Loucy (cell line): ENCODE measurements around the gene MEGF6.

ENCODE experiments used
- H2AFZ ChIP-seq: fragments of 200-600 bp; sonication (generic); 2 replicates; pipeline ENCODE4 v1.6.0; 2016; ENCODE audit warnings: antibody characterized with exemption, mild to moderate bottlenecking, low read length, moderate library complexity
- H3F3A ChIP-seq: fragments of 200-600 bp; 2 replicates; pipeline ENCODE4 v1.6.0; 2016; ENCODE audit warnings: antibody characterized with exemption, low read depth, mild to moderate bottlenecking
- H3K27me3 ChIP-seq: fragments of 200-600 bp; sonication (generic); 2 replicates; pipeline ENCODE4 v1.6.1; 2014; ENCODE audit warnings: low read length, mild to moderate bottlenecking; ENCODE audit not compliant: insufficient read depth, poor library complexity, severe bottlenecking
- H3K36me3 ChIP-seq: fragments of 200-600 bp; sonication (generic); 2 replicates; pipeline ENCODE4 v1.6.1; 2016; ENCODE audit warnings: low read length; ENCODE audit not compliant: insufficient read depth
- H3K4me1 ChIP-seq: fragments of 200-600 bp; sonication (generic); 2 replicates; pipeline ENCODE4 v1.5.1; 2014; ENCODE audit warnings: low read length, mild to moderate bottlenecking; ENCODE audit not compliant: insufficient read depth, poor library complexity, severe bottlenecking
- H3K4me2 ChIP-seq: fragments of 200-600 bp; sonication (generic); 2 replicates; pipeline ENCODE4 v1.6.0; 2014; ENCODE audit warnings: antibody characterized with exemption, low read length, low read depth, mild to moderate bottlenecking; ENCODE audit not compliant: poor library complexity, severe bottlenecking
- H3K4me3 ChIP-seq: fragments of 200-600 bp; sonication (generic); 2 replicates; pipeline ENCODE4 v1.5.1; 2014; ENCODE audit warnings: low read length, mild to moderate bottlenecking, mixed read lengths; ENCODE audit not compliant: poor library complexity, severe bottlenecking
- H3K79me2 ChIP-seq: fragments of 200-600 bp; sonication (generic); 2 replicates; pipeline ENCODE4 v1.6.1; 2014; ENCODE audit warnings: low read length; ENCODE audit not compliant: insufficient read depth
- H3K9ac ChIP-seq: fragments of 200-600 bp; sonication (generic); 2 replicates; pipeline ENCODE4 v1.6.0; 2014; ENCODE audit warnings: mild to moderate bottlenecking, low read depth, low read length, moderate library complexity; ENCODE audit not compliant: poor library complexity, severe bottlenecking
- H3K9me2 ChIP-seq: fragments of 200-600 bp; sonication (generic); replicated peaks from 2 replicates; pipeline ENCODE4 v1.6.1; 2016; ENCODE audit warnings: low read depth, low read length, mixed read lengths
- H3K9me3 ChIP-seq: fragments of 200-600 bp; sonication (generic); 2 replicates; pipeline ENCODE4 v1.6.1; 2014; ENCODE audit warnings: mild to moderate bottlenecking, antibody characterized with exemption, low read length, low read depth; ENCODE audit not compliant: insufficient read depth
- H4K20me1 ChIP-seq: fragments of 200-600 bp; sonication (generic); 2 replicates; pipeline ENCODE4 v1.6.0; 2014; ENCODE audit warnings: antibody characterized with exemption, low read length, mild to moderate bottlenecking; ENCODE audit not compliant: insufficient read depth, poor library complexity, severe bottlenecking
- EZH2phosphoT487 ChIP-seq: fragments of 200-600 bp; IDR thresholded peaks from 2 replicates; pipeline ENCODE4 v1.6.1; 2018; ENCODE audit warnings: antibody characterized with exemption, mild to moderate bottlenecking, moderate library complexity, borderline replicate concordance
- TF ChIP-seq, protein P1 (sequence below): fragments of 200-600 bp; sonication (generic); conservative IDR thresholded peaks from 2 replicates; pipeline ENCODE4 v1.5.1; 2014; ENCODE audit warnings: mild to moderate bottlenecking, antibody characterized with exemption, low read length

The MEGF6 gene

DNA sequence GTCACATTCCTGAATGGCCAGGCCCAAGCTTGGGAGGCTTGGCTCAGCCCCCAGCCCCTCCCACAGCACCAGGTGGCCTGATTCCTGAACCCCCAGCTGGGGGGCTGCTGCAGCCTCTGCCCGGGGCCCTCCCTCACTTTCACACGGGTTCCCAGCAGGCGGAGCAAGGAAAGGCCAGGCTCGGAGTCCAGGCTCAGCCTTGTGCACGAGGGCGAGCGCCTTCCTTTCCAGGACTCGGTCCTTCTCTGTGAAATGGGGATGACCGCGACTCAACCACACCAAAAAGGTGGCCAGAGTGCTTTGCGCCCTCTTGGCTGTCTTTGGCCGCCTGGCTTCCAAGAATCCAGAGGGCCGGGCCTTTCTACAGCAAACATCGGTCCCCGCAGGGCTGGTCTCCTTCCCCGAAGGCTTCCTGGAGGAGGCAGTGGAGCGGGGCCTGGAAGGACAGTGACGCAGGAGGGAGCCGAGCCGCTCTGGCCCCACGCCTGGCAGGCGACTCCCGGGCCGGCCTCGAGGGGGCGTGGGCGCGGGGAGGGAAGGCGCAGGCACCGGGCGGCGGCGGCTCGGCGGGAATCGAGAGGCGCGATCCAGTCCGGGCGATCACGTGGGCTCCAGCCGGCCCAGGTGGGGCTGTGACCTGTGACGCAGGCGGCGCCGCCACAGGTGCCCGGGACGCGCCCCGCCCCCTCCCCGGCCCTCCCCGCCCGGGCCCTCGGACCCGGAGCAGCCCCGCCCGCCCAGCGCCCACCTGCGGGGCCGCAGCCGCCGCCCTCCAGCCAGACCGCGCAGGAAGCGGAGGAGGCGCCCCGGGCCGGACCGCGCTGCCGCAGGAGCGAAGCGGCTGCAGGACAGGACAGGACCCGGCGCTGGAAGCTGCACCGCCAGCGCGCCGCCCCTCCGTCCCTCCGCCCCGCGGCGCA lies 157.2 kb downstream of the MEGF6 start, which contains the start of gene ARHGEF16:
ARHGEF16 (plus strand) TSS at position 775 of the 920 bp plus-strand sequence. CDS start 8,420 bp downstream, outside the sequence.
- Histone ChIP-seq H3K9ac (peak within 1 kb of the TSS; percentile 56), H2AFZ (peak within 1 kb of the TSS; percentile 71; the same call in 1 of the 2 replicates), H3K9me3 (no peaks in the 10 kb centered on the region), H3F3A (no peaks in the 10 kb centered on the region), H3K27me3 (no peaks in the 10 kb centered on the region), H3K4me2 (peak within 1 kb of the TSS; percentile 78), H4K20me1 (no peaks in the 10 kb centered on the region), H3K9me2 (no peaks in the 10 kb centered on the region), H3K36me3 (no peaks in the 10 kb centered on the region), H3K4me1 (peaks cover 17% of the 10 kb centered on the region), H3K79me2 (no peaks in the 10 kb centered on the region), H3K4me3 (peak within 1 kb of the TSS; percentile 75)
- TF ChIP-seq, protein P1, sequence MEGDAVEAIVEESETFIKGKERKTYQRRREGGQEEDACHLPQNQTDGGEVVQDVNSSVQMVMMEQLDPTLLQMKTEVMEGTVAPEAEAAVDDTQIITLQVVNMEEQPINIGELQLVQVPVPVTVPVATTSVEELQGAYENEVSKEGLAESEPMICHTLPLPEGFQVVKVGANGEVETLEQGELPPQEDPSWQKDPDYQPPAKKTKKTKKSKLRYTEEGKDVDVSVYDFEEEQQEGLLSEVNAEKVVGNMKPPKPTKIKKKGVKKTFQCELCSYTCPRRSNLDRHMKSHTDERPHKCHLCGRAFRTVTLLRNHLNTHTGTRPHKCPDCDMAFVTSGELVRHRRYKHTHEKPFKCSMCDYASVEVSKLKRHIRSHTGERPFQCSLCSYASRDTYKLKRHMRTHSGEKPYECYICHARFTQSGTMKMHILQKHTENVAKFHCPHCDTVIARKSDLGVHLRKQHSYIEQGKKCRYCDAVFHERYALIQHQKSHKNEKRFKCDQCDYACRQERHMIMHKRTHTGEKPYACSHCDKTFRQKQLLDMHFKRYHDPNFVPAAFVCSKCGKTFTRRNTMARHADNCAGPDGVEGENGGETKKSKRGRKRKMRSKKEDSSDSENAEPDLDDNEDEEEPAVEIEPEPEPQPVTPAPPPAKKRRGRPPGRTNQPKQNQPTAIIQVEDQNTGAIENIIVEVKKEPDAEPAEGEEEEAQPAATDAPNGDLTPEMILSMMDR, result peak; percentile 43
- no peak for TF ChIP-seq EZH2phosphoT487

DNA sequence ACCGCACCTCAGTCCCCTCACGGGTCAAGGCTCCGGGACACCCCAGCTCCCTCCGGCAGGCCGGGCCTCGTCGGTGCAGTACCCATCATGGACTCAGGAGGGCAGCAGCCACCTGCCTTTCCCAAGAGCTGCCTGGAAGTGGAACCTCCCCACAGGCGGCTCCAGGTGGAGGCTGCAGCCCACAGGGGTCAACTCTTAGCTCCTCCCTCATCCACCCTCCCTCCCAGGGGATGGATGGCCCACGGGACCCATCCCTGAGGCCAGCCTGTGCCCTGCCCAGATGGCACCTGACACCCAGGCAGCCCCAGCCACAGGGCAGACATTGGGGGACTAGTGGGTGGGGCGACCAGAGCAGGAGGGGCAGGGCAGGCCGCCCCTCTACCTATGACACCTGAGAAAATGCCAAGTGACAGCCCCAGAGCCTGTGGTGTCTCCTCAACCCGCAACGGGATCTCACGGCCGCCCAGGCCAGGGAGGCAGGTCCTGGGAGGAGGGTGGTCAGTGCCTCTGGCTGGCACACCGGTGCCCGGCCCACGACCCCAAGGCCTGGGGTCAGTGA lies 158.0 kb downstream of the MEGF6 start:
- peak overlapping the region; percentile 38 for H3K9ac ChIP-seq
- H3K4me1 ChIP-seq, result peaks cover 17% of the 10 kb centered on the region

GRCh38 chr1:3452866-3453175 lies 158.5 kb downstream of the MEGF6 start:
- TF ChIP-seq, protein P1, result no peak
- TF ChIP-seq EZH2phosphoT487, result no peak
- Histone ChIP-seq H3K4me3 (no peak overlapping the region), H3K4me2 (no peak overlapping the region), H3K9me2 (no peaks in the 10 kb centered on the region), H3K9me3 (no peaks in the 10 kb centered on the region), H4K20me1 (no peaks in the 10 kb centered on the region), H3K79me2 (no peaks in the 10 kb centered on the region), H3K36me3 (no peaks in the 10 kb centered on the region), H3K4me1 (peaks cover 15% of the 10 kb centered on the region), H2AFZ (peak overlapping the region; percentile 60; the same call in 1 of the 2 replicates), H3F3A (no peaks in the 10 kb centered on the region), H3K27me3 (no peaks in the 10 kb centered on the region), H3K9ac (peak overlapping the region; percentile 38)

More for the DNA sequence above, 158.0 kb downstream of the MEGF6 start:
- Histone ChIP-seq H3K9me3 (no peaks in the 10 kb centered on the region), H4K20me1 (no peaks in the 10 kb centered on the region), H3K27me3 (no peaks in the 10 kb centered on the region), H3K9me2 (no peaks in the 10 kb centered on the region), H2AFZ (peak overlapping the region; percentile 60; the same call in 1 of the 2 replicates), H3K79me2 (no peaks in the 10 kb centered on the region), H3K36me3 (no peaks in the 10 kb centered on the region), H3K4me3 (no peak overlapping the region), H3F3A (no peaks in the 10 kb centered on the region), H3K4me2 (peak overlapping the region; percentile 78)
- TF ChIP-seq, protein P1, result peak; percentile 85
- TF ChIP-seq EZH2phosphoT487, result no peak
